GM19025 (cell line): Measurements from ENCODE around the gene TPX2.

Experiments
- ATAC-seq: cut with Tn5 transposase; IDR thresholded peaks from one replicate; pipeline ENCODE4 v1.9.1; 2021; ENCODE audit warnings: mild to moderate bottlenecking, low read depth, moderate library complexity; ENCODE audit not compliant: unreplicated experiment

The TPX2 gene

DNA sequence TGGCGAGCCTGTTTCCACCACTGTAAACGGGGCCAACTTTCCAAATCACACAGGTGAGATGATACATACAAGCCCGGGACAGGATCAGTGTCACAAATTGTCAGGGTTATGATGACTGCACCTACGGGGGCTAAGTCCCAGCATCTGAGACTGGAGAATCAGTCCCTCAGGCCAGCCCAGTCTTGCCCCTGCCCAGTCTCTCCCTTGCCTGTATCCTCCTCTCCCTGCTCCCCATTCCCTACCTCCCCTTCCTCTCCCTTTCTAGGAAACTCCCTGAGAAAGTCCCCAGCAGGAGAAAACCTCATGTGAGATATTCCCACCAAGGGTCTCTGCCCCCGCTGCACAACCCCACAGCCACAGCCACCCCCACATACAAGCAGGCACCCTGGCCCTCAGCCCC, 104.8 kb downstream of the TPX2 start:
- ATAC-seq: no peak

- no peak for ATAC-seq
Observed at GRCh38 chr20:31844737-31845299, 105.7 kb downstream of the TPX2 start.

GRCh38 chr20:31845300-31845863, 106.3 kb downstream of the TPX2 start, which contains the start of gene FOXS1:
TSS of gene FOXS1 (minus strand) at chr20:31845604. CDS start at chr20:31845542, 62 bp downstream.
- ATAC-seq: no peak

DNA sequence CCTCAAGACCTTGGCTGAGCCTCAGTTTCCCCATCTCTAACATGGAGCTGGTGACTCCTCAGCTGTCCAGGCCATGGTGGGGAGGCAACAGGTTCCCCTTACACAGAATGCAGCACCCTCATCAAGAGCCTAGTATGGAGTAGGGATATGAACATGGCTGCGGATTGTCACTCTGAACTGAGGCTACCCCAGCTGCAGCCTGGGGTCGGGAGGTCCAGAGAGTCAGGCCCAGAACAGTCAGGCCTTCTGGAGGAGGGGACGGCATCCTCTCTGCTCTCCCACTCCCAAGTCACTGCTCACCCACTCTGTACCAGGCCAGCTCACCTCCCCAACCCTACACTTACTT, 107.7 kb downstream of the TPX2 start:
- ATAC-seq: no peak

DNA sequence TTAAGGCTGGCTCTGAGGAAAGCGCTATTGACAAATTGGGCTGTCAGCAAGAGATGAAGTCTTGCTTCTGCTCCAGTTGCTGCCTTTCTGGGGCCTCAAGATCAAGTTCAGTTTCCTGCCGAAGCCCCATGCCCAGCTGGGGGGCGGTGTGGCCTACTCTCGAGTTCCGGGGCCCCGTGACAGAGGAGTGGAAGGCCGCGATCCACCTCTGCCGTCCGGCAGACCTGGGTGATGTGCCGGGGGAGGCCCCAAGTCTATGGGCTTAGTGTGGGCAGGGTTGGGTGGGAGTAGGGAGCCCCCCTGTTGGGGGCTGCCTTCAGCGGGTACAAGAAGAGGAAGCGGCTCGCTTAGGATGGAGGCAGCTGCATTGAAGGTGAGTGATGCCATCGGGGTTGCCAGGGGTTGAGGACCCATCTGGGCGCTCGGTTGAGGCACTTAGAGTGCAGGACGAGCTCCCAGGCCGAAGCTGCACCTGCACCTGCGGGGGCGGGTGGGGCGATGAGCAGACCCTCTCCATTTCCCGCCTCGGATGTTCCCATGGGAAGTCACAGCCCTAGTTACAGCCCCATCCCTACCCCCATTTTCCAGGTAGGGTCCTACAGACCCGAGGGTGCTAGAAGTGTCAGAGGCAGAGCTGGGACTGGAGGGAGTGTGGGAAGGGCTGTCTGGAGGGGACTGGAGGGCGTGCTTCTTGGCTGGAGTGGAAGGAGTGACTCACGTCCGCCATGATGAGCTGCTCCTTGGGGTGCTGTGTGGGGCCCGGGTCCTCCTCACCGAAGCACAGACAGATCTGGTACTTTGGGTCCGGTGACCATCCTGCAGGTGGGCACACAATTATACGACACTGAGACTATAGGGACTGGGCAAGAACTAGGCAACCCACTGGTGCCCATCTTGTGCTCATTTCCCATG, 109.3 kb downstream of the TPX2 start:
- no peak for ATAC-seq

DNA sequence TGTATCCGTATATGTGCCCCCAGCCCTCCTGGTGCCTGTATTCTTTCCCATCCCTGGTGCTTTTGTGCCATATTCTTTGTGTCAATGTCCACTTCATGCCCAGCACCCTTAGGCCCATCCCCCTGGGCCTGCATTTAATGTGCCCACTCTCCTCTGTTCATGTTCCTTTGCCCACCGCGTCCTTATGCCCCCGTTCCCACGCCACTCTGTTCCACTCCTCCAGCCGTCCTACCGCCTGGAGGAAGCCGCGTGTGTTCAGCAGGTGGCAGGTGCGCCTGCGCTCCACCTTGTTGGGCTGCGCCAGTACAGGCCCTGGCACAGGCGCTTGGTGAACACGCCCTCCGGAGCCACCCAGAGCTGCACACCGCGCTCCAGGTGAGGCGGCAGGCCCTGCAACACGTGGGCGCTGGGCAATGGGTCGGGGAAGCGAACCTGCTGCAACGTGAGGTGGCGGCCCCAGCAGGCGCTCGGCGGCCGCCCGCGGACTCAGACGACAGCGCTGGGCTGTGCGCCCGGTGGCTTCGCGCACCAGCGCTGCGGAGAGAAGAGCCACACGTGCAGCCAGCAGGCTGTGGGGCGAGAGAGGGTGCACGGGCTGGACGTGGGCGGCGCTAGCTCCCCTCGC, 110.3 kb downstream of the TPX2 start:
- ATAC-seq: no peak
